CD4-positive, alpha-beta T cell (primary cell): ENCODE data around the gene BRINP3. TPM values are rescaled to one million over a fixed set of nuclear protein-coding genes. Genes with fewer than 3 reads are reported as not detected.
"Not testable (repeated sequence)": the region's sequence is repeated elsewhere in the genome, so short reads cannot be mapped to it uniquely, and the experiment has no call there.

Source experiments
- ATAC-seq: fragments of 200-7000 bp; cut with Tn5 transposase; one replicate; pipeline ENCODE4 v1.10.0; 2022; ENCODE audit warnings: mild to moderate bottlenecking; ENCODE audit not compliant: poor library complexity
- CTCF ChIA-PET: fragments of 350-600 bp; sonication (Branson Sonifier 250); formaldehyde crosslinking; loops from one replicate; lab custom pipeline; 2021; ENCODE audit warnings: antibody characterized with exemption, inconsistent platforms; lab: Charles Lee
- POLR2A ChIA-PET: fragments of 350-600 bp; sonication (Branson Sonifier 250); formaldehyde crosslinking; loops from one replicate; lab custom pipeline; 2021; ENCODE audit warnings: antibody characterized with exemption, inconsistent platforms; lab: Charles Lee
- DNase-seq, 14 experiments: peaks; one replicate each; pipeline ENCODE4 v3.0.0-alpha.2; 2013 to 2020; ENCODE audit warnings: mixed read lengths in 2 of 14
- H3K27ac ChIP-seq, 2 donors: one replicate each; pipeline versions ENCODE4 v1.5.1 to v1.7.0; 2013; ENCODE audit warnings: low read length in 2 of 2, low read depth in 1 of 2, mild to moderate bottlenecking in 1 of 2
- H3K27me3 ChIP-seq, 2 experiments: 1 replicate in 1 of 2; 2 replicates in 1 of 2; pipeline versions ENCODE4 v1.6.1 to v1.7.0; 2013; ENCODE audit warnings: low read length in 2 of 2, control low read depth in 1 of 2, mild to moderate bottlenecking in 1 of 2, moderate library complexity in 1 of 2; ENCODE audit not compliant: insufficient read depth in 2 of 2, control insufficient read depth in 1 of 2
- H3K36me3 ChIP-seq: one replicate; pipeline ENCODE4 v1.6.1; 2013; ENCODE audit warnings: low read length, control low read depth; ENCODE audit not compliant: insufficient read depth
- H3K4me1 ChIP-seq: one replicate; pipeline ENCODE4 v1.6.1; 2013; ENCODE audit warnings: low read length, control low read depth; ENCODE audit not compliant: insufficient read depth
- H3K4me3 ChIP-seq: one replicate; pipeline ENCODE4 v1.5.1; 2013; ENCODE audit warnings: mild to moderate bottlenecking, low read length, moderate library complexity
- H3K9me3 ChIP-seq, 2 experiments: 1 replicate in 1 of 2; 2 replicates in 1 of 2; pipeline versions ENCODE4 v1.6.1 to v1.7.0; 2013; ENCODE audit warnings: low read length in 2 of 2, mild to moderate bottlenecking in 2 of 2, control low read depth in 1 of 2, moderate library complexity in 1 of 2; ENCODE audit not compliant: control insufficient read depth in 1 of 2, insufficient read depth in 1 of 2
- H3K27ac Mint-ChIP-seq: one replicate; pipeline ENCODE4 v1.8.0; 2020; ENCODE audit warnings: mixed read lengths
- H3K27me3 Mint-ChIP-seq: one replicate; pipeline ENCODE4 v1.8.0; 2021; ENCODE audit warnings: mixed read lengths
- H3K36me3 Mint-ChIP-seq: one replicate; pipeline ENCODE4 v1.8.0; 2021; ENCODE audit warnings: low read depth, mixed read lengths
- H3K4me1 Mint-ChIP-seq: one replicate; pipeline ENCODE4 v1.8.0; 2021; ENCODE audit warnings: low read depth, mixed read lengths
- H3K4me3 Mint-ChIP-seq: one replicate; pipeline ENCODE4 v1.8.0; 2020; ENCODE audit warnings: mild to moderate bottlenecking, mixed read lengths
- H3K9me3 Mint-ChIP-seq: one replicate; pipeline ENCODE4 v1.8.0; 2020; ENCODE audit warnings: mixed read lengths
- CTCF ChIP-seq: fragments of 200-600 bp; IDR thresholded peaks from one replicate; pipeline ENCODE4 v1.8.0; 2022; ENCODE audit warnings: antibody characterized with exemption, mild to moderate bottlenecking
- intact Hi-C, 2 experiments: fragments of 100-400 bp; cut with DNase I in 1 of 2; cut with micrococcal nuclease in 1 of 2; formaldehyde crosslinking; loops; one replicate each; pipeline versions ENCODE4 v1.15.1 to v1.9.0; 2023 to 2025; cut with DNase I, micrococcal nuclease
- total RNA-seq, 174 experiments: library from RNA in 2 of 174; stranded (reverse) in 2 of 174; gene quantifications; one replicate each; pipeline ENCODE4 v1.2.3 and lab custom pipeline; 2021 to 2026

Gene BRINP3
- total RNA-seq, 2 experiments from 2014 or later: not detected

GRCh38 chr1:190124068-190124467 is 353.6 kb downstream of the BRINP3 start:
- ATAC-seq (no peak), DNase-seq (no peak)
- no peak overlapping the region for H3K4me3 Mint-ChIP-seq
- ChIA-PET CTCF (no interaction called here), POLR2A (no interaction called here)
- no peaks in the 10 kb centered on the region for H3K36me3 Mint-ChIP-seq
- H3K4me1 Mint-ChIP-seq: no peaks in the 10 kb centered on the region
- Histone ChIP-seq H3K27me3 (no peaks in the 10 kb centered on the region), H3K36me3 (no peaks in the 10 kb centered on the region), H3K9me3 (peaks cover 0 to 5% of the 10 kb centered on the region in 2 experiments), H3K27ac (no peak overlapping the region), H3K4me1 (no peaks in the 10 kb centered on the region), H3K4me3 (no peak overlapping the region)
- H3K27me3 Mint-ChIP-seq: no peaks in the 10 kb centered on the region
- peaks cover 4% of the 10 kb centered on the region for H3K9me3 Mint-ChIP-seq
- H3K27ac Mint-ChIP-seq: no peak overlapping the region
- TF ChIP-seq CTCF: no peak
- intact Hi-C loops: no loop called here

GRCh38 chr1:190120564-190120963 is 357.1 kb downstream of the BRINP3 start:
- H3K4me1 ChIP-seq, intact Hi-C loops, H3K36me3 ChIP-seq, DNase-seq, CTCF ChIA-PET, H3K4me3 Mint-ChIP-seq, H3K36me3 Mint-ChIP-seq, H3K27me3 ChIP-seq, ATAC-seq, POLR2A ChIA-PET, H3K27ac Mint-ChIP-seq, H3K27me3 Mint-ChIP-seq, H3K9me3 Mint-ChIP-seq, H3K4me1 Mint-ChIP-seq, H3K4me3 ChIP-seq, H3K9me3 ChIP-seq, H3K27ac ChIP-seq: not testable (repeated sequence)

GRCh38 chr1:190119683-190120082 is 358.0 kb downstream of the BRINP3 start:
- H3K4me1 Mint-ChIP-seq: no peaks in the 10 kb centered on the region
- POLR2A ChIA-PET: no interaction called here
- no peak overlapping the region for H3K4me3 ChIP-seq
- H3K9me3 Mint-ChIP-seq: peaks cover 2% of the 10 kb centered on the region
- no peak for ATAC-seq
- H3K27ac ChIP-seq: no peak overlapping the region
- H3K4me1 ChIP-seq: no peaks in the 10 kb centered on the region
- no peaks in the 10 kb centered on the region for H3K27me3 ChIP-seq
- no peak for DNase-seq
- H3K27ac Mint-ChIP-seq: no peak overlapping the region
- H3K36me3 Mint-ChIP-seq: no peaks in the 10 kb centered on the region
- CTCF ChIA-PET: no interaction called here
- H3K9me3 ChIP-seq: peaks cover 0 to 5% of the 10 kb centered on the region in 2 experiments
- TF ChIP-seq CTCF: no peak
- no peak overlapping the region for H3K4me3 Mint-ChIP-seq
- H3K36me3 ChIP-seq: no peaks in the 10 kb centered on the region
- H3K27me3 Mint-ChIP-seq: no peaks in the 10 kb centered on the region
- intact Hi-C loops: no loop called here

- no peaks in the 10 kb centered on the region for H3K36me3 ChIP-seq
- Mint-ChIP-seq H3K27me3 (no peaks in the 10 kb centered on the region), H3K4me1 (no peaks in the 10 kb centered on the region), H3K27ac (no peak overlapping the region), H3K4me3 (no peak overlapping the region), H3K9me3 (no peaks in the 10 kb centered on the region), H3K36me3 (no peaks in the 10 kb centered on the region)
- intact Hi-C loops: no loop called here
- ChIA-PET CTCF (no interaction called here), POLR2A (no interaction called here)
- DNase-seq (no peak), ATAC-seq (no peak)
- H3K9me3 ChIP-seq: peaks cover 0 to 5% of the 10 kb centered on the region in 2 experiments
- no peak for TF ChIP-seq CTCF
- no peak overlapping the region for H3K27ac ChIP-seq
- H3K4me3 ChIP-seq: no peak overlapping the region
- no peaks in the 10 kb centered on the region for H3K4me1 ChIP-seq
- H3K27me3 ChIP-seq: no peaks in the 10 kb centered on the region
Observed at GRCh38 chr1:190116921-190117320, 360.7 kb downstream of the BRINP3 start.
